ENCODE results near the gene CELA2A. TPM values are rescaled to one million over a fixed set of nuclear protein-coding genes. Genes with fewer than 3 reads are reported as not detected.

The CELA2A gene
- total RNA-seq, 1 experiment from 2014 or later = not detected

DNA sequence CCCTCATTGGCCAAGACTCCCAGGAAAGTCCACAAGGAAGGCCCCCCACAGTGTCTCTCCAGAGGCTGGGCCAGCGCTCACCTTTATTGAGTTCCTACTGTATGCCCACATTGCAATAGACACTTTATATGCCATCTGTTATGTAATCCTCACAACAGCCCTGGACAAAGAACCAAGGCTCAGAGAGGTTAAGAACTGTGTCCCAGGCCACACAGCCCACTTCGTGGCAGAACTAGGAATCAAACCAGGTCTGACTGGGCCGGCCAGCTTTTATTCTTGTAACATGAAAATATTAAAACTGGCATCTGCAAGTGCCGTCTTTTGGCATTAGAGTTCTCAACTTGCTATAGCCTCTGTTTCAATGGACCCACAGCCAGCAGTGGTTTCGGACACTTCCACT, 13.8 kb upstream of the CELA2A start:
- Histone ChIP-seq H2AFZ (no peak overlapping the region), H3K79me2 (ENCODE audit: low read depth) (no peaks in the 10 kb centered on the region), H3K27ac (no peak overlapping the region), H4K20me1 (ENCODE audit: insufficient read depth) (no peaks in the 10 kb centered on the region), H3K4me2 (no peak overlapping the region), H3F3A (ENCODE audit: insufficient read depth, low read depth) (no peaks in the 10 kb centered on the region), H3K36me3 (ENCODE audit: low read depth) (no peaks in the 10 kb centered on the region), H3K9me2 (ENCODE audit: insufficient read depth) (no peaks in the 10 kb centered on the region), H3K27me3 (ENCODE audit: insufficient read depth, low read depth) (no peaks in the 10 kb centered on the region), H3K4me3 (no peak overlapping the region), H3K9me3 (ENCODE audit: insufficient read depth, low read depth) (no peaks in the 10 kb centered on the region), H3K4me1 (replicated peaks; ENCODE audit: insufficient read depth) (no peaks in the 10 kb centered on the region)
- TF ChIP-seq EZH2 (IDR thresholded peaks at IDR 0.05; ENCODE audit: low read depth) (no peak), CTCF (conservative IDR thresholded peaks at IDR 0.05) (no peak)
- DNase-seq = no peak
- intact Hi-C loops (cut with micrococcal nuclease; ENCODE audit: unreplicated experiment) = no loop called here
- CTCF ChIA-PET = no interaction called here
- no TSS peak for BruUV-seq (replicated peaks)
- POLR2A ChIA-PET (ENCODE audit: unreplicated experiment) = no interaction called here

GRCh38 chr1:15443281-15443680, 13.3 kb upstream of the CELA2A start:
- POLR2A ChIA-PET (ENCODE audit: unreplicated experiment) = no interaction called here
- no peaks in the 10 kb centered on the region for H3K36me3 ChIP-seq (ENCODE audit: low read depth)
- no peaks in the 10 kb centered on the region for H3F3A ChIP-seq (ENCODE audit: insufficient read depth, low read depth)
- intact Hi-C loops (cut with micrococcal nuclease; ENCODE audit: unreplicated experiment) = no loop called here
- CTCF ChIA-PET = no interaction called here
- H3K4me2 ChIP-seq = no peak overlapping the region
- no peaks in the 10 kb centered on the region for H3K9me3 ChIP-seq (ENCODE audit: insufficient read depth, low read depth)
- no peaks in the 10 kb centered on the region for H4K20me1 ChIP-seq (ENCODE audit: insufficient read depth)
- DNase-seq = no peak
- no peak overlapping the region for H2AFZ ChIP-seq
- BruUV-seq (replicated peaks) = no TSS peak
- TF ChIP-seq CTCF (conservative IDR thresholded peaks at IDR 0.05) = no peak
- no peak for TF ChIP-seq EZH2 (IDR thresholded peaks at IDR 0.05; ENCODE audit: low read depth)
- no peak overlapping the region for H3K27ac ChIP-seq
- H3K9me2 ChIP-seq (ENCODE audit: insufficient read depth) = no peaks in the 10 kb centered on the region
- no peaks in the 10 kb centered on the region for H3K79me2 ChIP-seq (ENCODE audit: low read depth)
- H3K4me1 ChIP-seq (replicated peaks; ENCODE audit: insufficient read depth) = no peaks in the 10 kb centered on the region
- H3K27me3 ChIP-seq (ENCODE audit: insufficient read depth, low read depth) = no peaks in the 10 kb centered on the region
- H3K4me3 ChIP-seq = no peak overlapping the region

- Histone ChIP-seq H3F3A (ENCODE audit: insufficient read depth, low read depth) (no peaks in the 10 kb centered on the region), H3K4me2 (no peak overlapping the region), H3K79me2 (ENCODE audit: low read depth) (no peaks in the 10 kb centered on the region), H3K27ac (no peak overlapping the region), H2AFZ (no peak overlapping the region), H4K20me1 (ENCODE audit: insufficient read depth) (no peaks in the 10 kb centered on the region), H3K27me3 (ENCODE audit: insufficient read depth, low read depth) (no peaks in the 10 kb centered on the region), H3K4me1 (replicated peaks; ENCODE audit: insufficient read depth) (no peaks in the 10 kb centered on the region), H3K36me3 (ENCODE audit: low read depth) (no peaks in the 10 kb centered on the region), H3K9me3 (ENCODE audit: insufficient read depth, low read depth) (no peaks in the 10 kb centered on the region), H3K4me3 (no peak overlapping the region), H3K9me2 (ENCODE audit: insufficient read depth) (no peaks in the 10 kb centered on the region)
- CTCF ChIA-PET = no interaction called here
- DNase-seq = no peak
- BruUV-seq (replicated peaks) = no TSS peak
- intact Hi-C loops (cut with micrococcal nuclease; ENCODE audit: unreplicated experiment) = no loop called here
- no peak for TF ChIP-seq EZH2 (IDR thresholded peaks at IDR 0.05; ENCODE audit: low read depth)
- POLR2A ChIA-PET (ENCODE audit: unreplicated experiment) = no interaction called here
Measured at GRCh38 chr1:15444468-15445389, 11.8 kb upstream of the CELA2A start.

Data from PC-9 (cell line).